ENCODE data around the gene CISD2.
"Not testable (repeated sequence)": the region's sequence is repeated elsewhere in the genome, so short reads cannot be mapped to it uniquely, and the experiment has no call there.

The CISD2 gene

GRCh38 chr4:102935716-102936115 lies 66.9 kb downstream of the CISD2 start:
- DNase-seq: no peak

DNA sequence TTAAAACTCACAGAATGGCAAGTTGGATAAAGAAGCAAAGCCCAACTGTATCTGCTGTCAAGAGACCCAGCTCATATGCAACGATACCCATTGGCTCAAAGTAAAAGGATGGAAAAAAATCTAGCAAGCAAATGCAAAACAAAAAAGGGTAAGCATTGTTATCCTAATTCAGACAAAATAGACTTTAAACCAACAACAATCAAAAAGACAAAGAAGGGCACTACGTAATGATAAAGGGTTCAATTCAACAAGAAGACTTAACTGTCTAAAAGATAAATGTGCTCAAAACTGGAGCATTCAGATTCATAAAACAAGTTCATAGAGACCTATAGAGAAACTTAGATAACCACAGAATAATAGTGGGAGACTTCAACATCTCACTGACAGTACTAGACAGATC lies 69.3 kb downstream of the CISD2 start:
- DNase-seq: not testable (repeated sequence)
